HG03039 (cell line): ENCODE data around the gene NTRK3.

Experiments used
- ATAC-seq: cut with Tn5 transposase; IDR thresholded peaks from one replicate; pipeline ENCODE4 v1.9.1; 2021; ENCODE audit warnings: mild to moderate bottlenecking, moderate library complexity; ENCODE audit not compliant: unreplicated experiment

The NTRK3 gene

GRCh38 chr15:88258093-88258641 lies 1.6 kb upstream of the NTRK3 start:
- no peak for ATAC-seq

- no peak for ATAC-seq
These were observed 963 bp upstream of the NTRK3 start for GRCh38 chr15:88257311-88258092.

GRCh38 chr15:88255484-88256278 lies 858 bp downstream of the NTRK3 start:
- no peak for ATAC-seq

GRCh38 chr15:88255087-88255483 lies 1.5 kb downstream of the NTRK3 start:
- no peak for ATAC-seq

GRCh38 chr15:88252441-88252840 lies 4.1 kb downstream of the NTRK3 start:
- ATAC-seq: no peak

- ATAC-seq: no peak
These were observed 5.7 kb downstream of the NTRK3 start for GRCh38 chr15:88250826-88251225.

GRCh38 chr15:88249220-88249619 lies 7.3 kb downstream of the NTRK3 start:
- ATAC-seq: no peak

- ATAC-seq: no peak
These were observed 8.6 kb downstream of the NTRK3 start for GRCh38 chr15:88247914-88248313.

GRCh38 chr15:88246666-88247446 lies 9.7 kb downstream of the NTRK3 start:
- ATAC-seq: peak; percentile 64

GRCh38 chr15:88246081-88246480 lies 10.5 kb downstream of the NTRK3 start:
- ATAC-seq: no peak

- ATAC-seq: no peak
These were observed 12.4 kb downstream of the NTRK3 start for GRCh38 chr15:88243895-88244787.

- ATAC-seq: no peak
These were observed 13.7 kb downstream of the NTRK3 start for GRCh38 chr15:88242586-88243555.

- ATAC-seq: no peak
These were observed 15.1 kb downstream of the NTRK3 start for GRCh38 chr15:88241461-88241860.

GRCh38 chr15:88241060-88241459 lies 15.5 kb downstream of the NTRK3 start:
- no peak for ATAC-seq

GRCh38 chr15:88239594-88239993 lies 16.9 kb downstream of the NTRK3 start:
- ATAC-seq: no peak

- no peak for ATAC-seq
These were observed 17.7 kb downstream of the NTRK3 start for GRCh38 chr15:88238618-88239430.

- no peak for ATAC-seq
These were observed 21.8 kb downstream of the NTRK3 start for GRCh38 chr15:88234711-88235110.

- no peak for ATAC-seq
These were observed 22.6 kb downstream of the NTRK3 start for GRCh38 chr15:88233921-88234320.
